GM19035 (cell line): Measurements from ENCODE around the gene RAB1B.

ENCODE experiments used
- ATAC-seq: cut with Tn5 transposase; IDR thresholded peaks from one replicate; pipeline ENCODE4 v1.9.1; 2021; ENCODE audit not compliant: unreplicated experiment

RAB1B gene

GRCh38 chr11:66282468-66283455, 14.3 kb downstream of the RAB1B start:
- ATAC-seq = peak; percentile 83

- ATAC-seq = no peak
These were observed 15.1 kb downstream of the RAB1B start for GRCh38 chr11:66283461-66284105.

- ATAC-seq = no peak
These were observed 16.2 kb downstream of the RAB1B start for GRCh38 chr11:66284526-66285078.

- no peak for ATAC-seq
These were observed 17.0 kb downstream of the RAB1B start for GRCh38 chr11:66285250-66285947.

GRCh38 chr11:66286699-66287098, 18.3 kb downstream of the RAB1B start:
- ATAC-seq = no peak

- ATAC-seq = no peak
These were observed 18.9 kb downstream of the RAB1B start for GRCh38 chr11:66287211-66287888.

GRCh38 chr11:66287889-66288670, 19.6 kb downstream of the RAB1B start:
- peak; percentile 0 for ATAC-seq

- ATAC-seq = peak; percentile 91
These were observed 20.5 kb downstream of the RAB1B start, which contains the start of gene YIF1A for GRCh38 chr11:66288671-66289547. Gene YIF1A (minus strand): TSS chr11:66289143. CDS start chr11:66288985, 158 bp downstream.

- peak; percentile 42 for ATAC-seq
These were observed 21.3 kb downstream of the RAB1B start for GRCh38 chr11:66289548-66290329.

GRCh38 chr11:66290330-66290621, 21.8 kb downstream of the RAB1B start:
- no peak for ATAC-seq

GRCh38 chr11:66291303-66291705, 22.9 kb downstream of the RAB1B start:
- ATAC-seq = no peak

- no peak for ATAC-seq
These were observed 23.5 kb downstream of the RAB1B start, which contains the start of gene TMEM151A for GRCh38 chr11:66291706-66292542. Gene TMEM151A (plus strand): TSS chr11:66291894. CDS start chr11:66292014, 120 bp downstream.

GRCh38 chr11:66292543-66293332, 24.3 kb downstream of the RAB1B start:
- ATAC-seq = no peak

GRCh38 chr11:66293352-66293751, 24.9 kb downstream of the RAB1B start:
- ATAC-seq = no peak

- no peak for ATAC-seq
These were observed 25.6 kb downstream of the RAB1B start for GRCh38 chr11:66293777-66294625.
